Measurements from ENCODE around the gene FBXO34. TPM values are rescaled to one million over a fixed set of nuclear protein-coding genes. Genes with fewer than 3 reads are reported as not detected.

The FBXO34 gene
- total and polyA plus RNA-seq, 2 of the 13 experiments (the other 11 are each of a cell fraction or from before 2014, with no cell fraction given): 8.8 to 13.5 TPM

DNA sequence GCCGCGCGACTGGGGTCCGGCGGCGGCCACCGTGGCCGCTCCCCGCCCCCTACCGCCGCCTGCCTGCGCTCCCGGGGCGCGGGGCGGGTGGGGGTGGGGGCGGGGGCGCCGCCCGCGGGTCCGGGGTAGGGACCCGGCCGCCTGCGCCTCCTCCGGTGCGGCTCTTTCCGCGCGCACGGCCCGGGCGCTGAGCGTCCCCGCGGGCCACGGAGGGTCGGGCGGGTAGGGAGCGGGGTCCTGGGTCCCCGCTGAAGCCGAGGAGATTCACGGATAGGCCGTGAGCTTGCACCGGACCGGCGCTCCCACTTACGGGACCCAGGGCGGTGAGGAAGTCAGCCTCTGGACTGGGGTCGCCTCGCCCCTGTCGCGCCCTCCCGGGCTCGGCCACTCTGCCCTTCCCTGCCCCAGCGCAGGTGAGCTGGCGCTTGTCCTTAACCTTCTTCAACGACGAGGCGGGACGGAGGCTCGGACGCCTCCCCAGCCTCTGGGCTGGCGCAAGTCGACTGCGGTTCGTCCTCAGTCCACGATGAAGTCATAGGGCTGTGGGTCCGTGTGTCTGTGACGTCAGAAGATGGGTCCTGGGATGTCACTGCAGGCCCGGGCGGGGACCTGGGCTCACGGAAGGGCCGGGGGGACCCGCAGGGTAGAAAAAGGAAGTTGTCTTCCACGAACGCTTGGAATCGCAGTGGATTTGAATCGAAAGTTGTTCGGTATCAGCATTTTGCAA, 514 bp downstream of the FBXO34 start (continued):
- TF ChIP-seq MEIS2 (CRISPR knock-in tag; IDR thresholded peaks at IDR 0.05) (no peak), ZEB1 (IDR thresholded peaks at IDR 0.05; ENCODE audit: insufficient replicate concordance, low read depth) (no peak), ZBED4 (CRISPR knock-in tag; IDR thresholded peaks at IDR 0.05; ENCODE audit: borderline replicate concordance) (0 out of 2 replicates have a peak, but pooled peaks have one; percentile 17), FOXM1 (CRISPR knock-in tag; IDR thresholded peaks at IDR 0.05) (no peak), HOXA9 (CRISPR knock-in tag; IDR thresholded peaks at IDR 0.05; ENCODE audit: borderline replicate concordance) (0 out of 2 replicates have a peak, but pooled peaks have one; percentile 54), DNMT3B (CRISPR knock-in tag; conservative IDR thresholded peaks at IDR 0.05) (no peak), NFRKB (IDR thresholded peaks at IDR 0.05) (no peak), NR2F6 (IDR thresholded peaks at IDR 0.05) (no peak), NR2F6 (CRISPR knock-in tag; IDR thresholded peaks at IDR 0.05) (no peak), TRIM24 (CRISPR knock-in tag; IDR thresholded peaks at IDR 0.05) (no peak), PTBP1 (IDR thresholded peaks at IDR 0.05; ENCODE audit: low read depth, low read length, poor library complexity, severe bottlenecking) (no peak), ZNF350 (CRISPR knock-in tag; IDR thresholded peaks at IDR 0.05; ENCODE audit: borderline replicate concordance, low read depth) (no peak)
- TF ChIP-seq, protein P1, sequence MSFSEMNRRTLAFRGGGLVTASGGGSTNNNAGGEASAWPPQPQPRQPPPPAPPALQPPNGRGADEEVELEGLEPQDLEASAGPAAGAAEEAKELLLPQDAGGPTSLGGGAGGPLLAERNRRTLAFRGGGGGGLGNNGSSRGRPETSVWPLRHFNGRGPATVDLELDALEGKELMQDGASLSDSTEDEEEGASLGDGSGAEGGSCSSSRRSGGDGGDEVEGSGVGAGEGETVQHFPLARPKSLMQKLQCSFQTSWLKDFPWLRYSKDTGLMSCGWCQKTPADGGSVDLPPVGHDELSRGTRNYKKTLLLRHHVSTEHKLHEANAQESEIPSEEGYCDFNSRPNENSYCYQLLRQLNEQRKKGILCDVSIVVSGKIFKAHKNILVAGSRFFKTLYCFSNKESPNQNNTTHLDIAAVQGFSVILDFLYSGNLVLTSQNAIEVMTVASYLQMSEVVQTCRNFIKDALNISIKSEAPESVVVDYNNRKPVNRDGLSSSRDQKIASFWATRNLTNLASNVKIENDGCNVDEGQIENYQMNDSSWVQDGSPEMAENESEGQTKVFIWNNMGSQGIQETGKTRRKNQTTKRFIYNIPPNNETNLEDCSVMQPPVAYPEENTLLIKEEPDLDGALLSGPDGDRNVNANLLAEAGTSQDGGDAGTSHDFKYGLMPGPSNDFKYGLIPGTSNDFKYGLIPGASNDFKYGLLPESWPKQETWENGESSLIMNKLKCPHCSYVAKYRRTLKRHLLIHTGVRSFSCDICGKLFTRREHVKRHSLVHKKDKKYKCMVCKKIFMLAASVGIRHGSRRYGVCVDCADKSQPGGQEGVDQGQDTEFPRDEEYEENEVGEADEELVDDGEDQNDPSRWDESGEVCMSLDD (CRISPR knock-in tag; IDR thresholded peaks at IDR 0.05; ENCODE audit: borderline replicate concordance): no peak
- TF ChIP-seq, protein P2, sequence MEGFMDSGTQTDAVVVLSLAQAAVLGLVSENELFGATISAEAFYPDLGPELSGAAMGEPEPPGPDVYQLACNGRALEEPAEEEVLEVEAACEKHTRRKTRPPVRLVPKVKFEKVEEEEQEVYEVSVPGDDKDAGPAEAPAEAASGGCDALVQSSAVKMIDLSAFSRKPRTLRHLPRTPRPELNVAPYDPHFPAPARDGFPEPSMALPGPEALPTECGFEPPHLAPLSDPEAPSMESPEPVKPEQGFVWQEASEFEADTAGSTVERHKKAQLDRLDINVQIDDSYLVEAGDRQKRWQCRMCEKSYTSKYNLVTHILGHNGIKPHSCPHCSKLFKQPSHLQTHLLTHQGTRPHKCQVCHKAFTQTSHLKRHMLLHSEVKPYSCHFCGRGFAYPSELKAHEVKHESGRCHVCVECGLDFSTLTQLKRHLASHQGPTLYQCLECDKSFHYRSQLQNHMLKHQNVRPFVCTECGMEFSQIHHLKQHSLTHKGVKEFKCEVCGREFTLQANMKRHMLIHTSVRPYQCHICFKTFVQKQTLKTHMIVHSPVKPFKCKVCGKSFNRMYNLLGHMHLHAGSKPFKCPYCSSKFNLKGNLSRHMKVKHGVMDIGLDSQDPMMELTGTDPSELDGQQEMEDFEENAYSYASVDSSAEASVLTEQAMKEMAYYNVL (CRISPR knock-in tag; IDR thresholded peaks at IDR 0.05; ENCODE audit: borderline replicate concordance): peak; percentile 47; the same call in 1 of the 2 replicates
- TF ChIP-seq, protein P3, sequence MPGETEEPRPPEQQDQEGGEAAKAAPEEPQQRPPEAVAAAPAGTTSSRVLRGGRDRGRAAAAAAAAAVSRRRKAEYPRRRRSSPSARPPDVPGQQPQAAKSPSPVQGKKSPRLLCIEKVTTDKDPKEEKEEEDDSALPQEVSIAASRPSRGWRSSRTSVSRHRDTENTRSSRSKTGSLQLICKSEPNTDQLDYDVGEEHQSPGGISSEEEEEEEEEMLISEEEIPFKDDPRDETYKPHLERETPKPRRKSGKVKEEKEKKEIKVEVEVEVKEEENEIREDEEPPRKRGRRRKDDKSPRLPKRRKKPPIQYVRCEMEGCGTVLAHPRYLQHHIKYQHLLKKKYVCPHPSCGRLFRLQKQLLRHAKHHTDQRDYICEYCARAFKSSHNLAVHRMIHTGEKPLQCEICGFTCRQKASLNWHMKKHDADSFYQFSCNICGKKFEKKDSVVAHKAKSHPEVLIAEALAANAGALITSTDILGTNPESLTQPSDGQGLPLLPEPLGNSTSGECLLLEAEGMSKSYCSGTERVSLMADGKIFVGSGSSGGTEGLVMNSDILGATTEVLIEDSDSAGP (CRISPR knock-in tag; IDR thresholded peaks at IDR 0.05; ENCODE audit: borderline replicate concordance): no peak
- TF ChIP-seq, protein P4, sequence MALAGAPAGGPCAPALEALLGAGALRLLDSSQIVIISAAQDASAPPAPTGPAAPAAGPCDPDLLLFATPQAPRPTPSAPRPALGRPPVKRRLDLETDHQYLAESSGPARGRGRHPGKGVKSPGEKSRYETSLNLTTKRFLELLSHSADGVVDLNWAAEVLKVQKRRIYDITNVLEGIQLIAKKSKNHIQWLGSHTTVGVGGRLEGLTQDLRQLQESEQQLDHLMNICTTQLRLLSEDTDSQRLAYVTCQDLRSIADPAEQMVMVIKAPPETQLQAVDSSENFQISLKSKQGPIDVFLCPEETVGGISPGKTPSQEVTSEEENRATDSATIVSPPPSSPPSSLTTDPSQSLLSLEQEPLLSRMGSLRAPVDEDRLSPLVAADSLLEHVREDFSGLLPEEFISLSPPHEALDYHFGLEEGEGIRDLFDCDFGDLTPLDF (CRISPR knock-in tag; IDR thresholded peaks at IDR 0.05): no peak

Measured in HepG2 (cell line).